ENCODE results near the gene FAM120B.

The FAM120B gene

GRCh38 chr6:170282512-170283158, 23.9 kb upstream of the FAM120B start:
- DNase-seq (ENCODE audit: low read depth, low spot score) = no peak
- H3K4me3 ChIP-seq = no peak overlapping the region
- H3K27ac ChIP-seq = no peak overlapping the region
- no peak for TF ChIP-seq EZH2 (IDR thresholded peaks at IDR 0.05)
- no peak for TF ChIP-seq POLR2AphosphoS5 (IDR thresholded peaks at IDR 0.05; ENCODE audit: borderline replicate concordance, low read depth, low read length)
- no peak for TF ChIP-seq FOXP2 (optimal IDR thresholded peaks at IDR 0.05; ENCODE audit: control extremely low read depth, extremely low read length, insufficient read depth)
- H3K36me3 ChIP-seq (ENCODE audit: insufficient read depth, low read length) = no peaks in the 10 kb centered on the region
- H3K9me3 ChIP-seq (ENCODE audit: low read depth, low read length) = no peaks in the 10 kb centered on the region
- H3K9ac ChIP-seq (ENCODE audit: insufficient read length) = no peak overlapping the region

- no peak for DNase-seq (ENCODE audit: low read depth, low spot score)
- no peaks in the 10 kb centered on the region for H3K36me3 ChIP-seq (ENCODE audit: insufficient read depth, low read length)
- H3K27ac ChIP-seq = no peak overlapping the region
- H3K9me3 ChIP-seq (ENCODE audit: low read depth, low read length) = no peaks in the 10 kb centered on the region
- no peak for TF ChIP-seq POLR2AphosphoS5 (IDR thresholded peaks at IDR 0.05; ENCODE audit: borderline replicate concordance, low read depth, low read length)
- no peak for TF ChIP-seq FOXP2 (optimal IDR thresholded peaks at IDR 0.05; ENCODE audit: control extremely low read depth, extremely low read length, insufficient read depth)
- TF ChIP-seq EZH2 (IDR thresholded peaks at IDR 0.05) = no peak
- no peak overlapping the region for H3K4me3 ChIP-seq
- H3K9ac ChIP-seq (ENCODE audit: insufficient read length) = no peak overlapping the region
These were observed 23.1 kb upstream of the FAM120B start for GRCh38 chr6:170283212-170284081.

DNA sequence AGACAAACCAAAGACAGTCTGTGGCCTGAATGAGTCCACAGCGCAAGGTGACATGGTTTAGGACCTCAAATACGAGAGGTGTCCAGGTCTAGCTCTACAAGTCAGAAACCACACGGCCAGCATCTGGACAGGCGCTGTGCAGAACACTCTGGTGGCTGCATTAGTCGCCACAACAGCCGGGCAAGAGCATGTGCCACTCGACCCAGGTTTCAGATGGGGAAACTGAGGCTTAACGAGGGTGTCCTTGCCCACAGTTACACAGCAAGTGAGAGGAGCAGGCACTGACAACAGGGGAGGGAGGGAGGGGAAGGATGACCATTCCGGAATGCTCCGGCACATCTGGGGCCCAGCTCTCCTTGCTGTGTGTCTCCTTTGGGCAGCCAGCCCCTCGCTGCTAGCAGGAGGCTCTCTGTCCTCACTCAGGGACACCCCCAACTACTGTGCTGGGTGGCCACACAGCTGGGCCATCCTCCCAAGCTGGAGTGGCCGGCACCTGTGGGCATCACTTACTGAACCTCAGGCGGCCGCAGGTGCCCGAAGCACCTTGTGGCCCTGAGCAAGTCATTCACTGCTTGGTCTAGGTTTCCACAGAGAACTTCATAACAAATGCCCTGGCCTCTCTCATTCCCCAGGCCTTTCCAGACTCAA, 22.3 kb upstream of the FAM120B start:
- H3K4me3 ChIP-seq = no peak overlapping the region
- DNase-seq (ENCODE audit: low read depth, low spot score) = no peak
- H3K36me3 ChIP-seq (ENCODE audit: insufficient read depth, low read length) = no peaks in the 10 kb centered on the region
- TF ChIP-seq POLR2AphosphoS5 (IDR thresholded peaks at IDR 0.05; ENCODE audit: borderline replicate concordance, low read depth, low read length) (no peak), EZH2 (IDR thresholded peaks at IDR 0.05) (no peak)
- H3K27ac ChIP-seq = no peak overlapping the region
- no peaks in the 10 kb centered on the region for H3K9me3 ChIP-seq (ENCODE audit: low read depth, low read length)
- H3K9ac ChIP-seq (ENCODE audit: insufficient read length) = no peak overlapping the region

DNA sequence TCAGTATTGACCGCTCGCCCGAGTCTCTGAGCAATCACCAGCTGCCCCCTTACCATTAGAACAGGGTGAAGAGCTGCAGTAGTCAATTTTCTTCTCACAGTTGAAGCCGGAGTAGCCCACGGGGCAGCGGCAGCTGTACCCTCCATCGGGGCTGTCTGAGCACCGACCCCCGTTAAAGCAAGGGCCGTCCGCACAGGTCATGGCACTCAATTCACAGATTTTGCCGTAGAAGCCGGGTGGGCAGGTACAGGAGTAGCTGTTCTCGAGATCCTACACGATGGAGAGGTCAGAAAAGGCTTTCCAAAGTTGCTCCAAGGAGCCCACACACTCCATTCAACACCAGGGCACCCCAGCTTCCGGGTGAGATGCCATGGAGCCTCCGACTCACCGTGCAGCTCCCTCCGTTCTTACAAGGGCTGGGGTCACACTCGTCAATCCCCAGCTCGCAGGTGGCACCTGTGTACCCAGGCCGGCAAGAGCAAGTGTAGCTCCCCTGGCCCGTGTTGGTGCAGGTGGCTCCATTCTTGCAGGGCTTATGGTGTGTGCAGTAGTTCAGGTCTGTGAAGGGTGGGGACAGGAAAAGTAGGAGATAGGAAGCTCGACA, 21.6 kb upstream of the FAM120B start:
- TF ChIP-seq FOXP2 (optimal IDR thresholded peaks at IDR 0.05; ENCODE audit: control extremely low read depth, extremely low read length, insufficient read depth) = no peak
- TF ChIP-seq EZH2 (IDR thresholded peaks at IDR 0.05) = no peak
- TF ChIP-seq POLR2AphosphoS5 (IDR thresholded peaks at IDR 0.05; ENCODE audit: borderline replicate concordance, low read depth, low read length) = no peak
- Histone ChIP-seq H3K9me3 (ENCODE audit: low read depth, low read length) (no peaks in the 10 kb centered on the region), H3K36me3 (ENCODE audit: insufficient read depth, low read length) (no peaks in the 10 kb centered on the region), H3K4me3 (no peak overlapping the region), H3K27ac (no peak overlapping the region), H3K9ac (ENCODE audit: insufficient read length) (no peak overlapping the region)
- no peak for DNase-seq (ENCODE audit: low read depth, low spot score)

- no peaks in the 10 kb centered on the region for H3K36me3 ChIP-seq (ENCODE audit: insufficient read depth, low read length)
- TF ChIP-seq POLR2AphosphoS5 (IDR thresholded peaks at IDR 0.05; ENCODE audit: borderline replicate concordance, low read depth, low read length) (no peak), EZH2 (IDR thresholded peaks at IDR 0.05) (no peak), FOXP2 (optimal IDR thresholded peaks at IDR 0.05; ENCODE audit: control extremely low read depth, extremely low read length, insufficient read depth) (no peak)
- no peak for DNase-seq (ENCODE audit: low read depth, low spot score)
These were observed 21.1 kb upstream of the FAM120B start for GRCh38 chr6:170285482-170285881.

DNA sequence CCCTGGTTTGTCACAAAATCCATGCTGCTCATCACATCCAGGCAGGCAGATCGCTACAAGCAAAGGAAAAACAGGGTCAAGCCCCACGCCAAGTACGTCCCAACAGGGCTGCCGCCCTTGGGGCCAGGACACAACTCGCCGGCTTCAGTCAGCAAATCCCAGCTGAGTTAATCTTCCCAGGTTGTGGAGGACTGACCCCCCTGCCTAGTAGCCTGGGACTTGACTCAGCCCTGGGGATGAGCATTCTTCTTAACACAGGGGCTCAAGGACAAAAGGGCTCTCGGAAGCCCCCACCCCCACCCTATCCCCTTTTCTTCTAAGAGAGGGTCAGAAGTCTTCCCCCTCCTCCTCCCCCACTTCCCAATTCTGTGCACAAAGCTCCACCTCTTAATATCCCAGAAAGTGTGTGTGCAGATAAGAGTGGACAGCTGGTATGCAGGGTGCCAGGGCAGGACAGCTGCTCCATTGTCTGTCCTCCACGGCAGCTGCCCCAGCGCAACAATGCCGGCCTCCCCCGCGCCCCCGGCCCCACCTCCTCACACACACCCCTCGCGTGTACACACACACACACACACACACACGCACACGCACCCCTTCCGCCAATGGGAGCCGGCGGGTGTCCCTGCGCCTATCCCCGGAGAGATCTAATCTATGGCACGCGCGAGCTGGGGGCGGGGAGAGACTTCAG, 20.2 kb upstream of the FAM120B start:
- no peaks in the 10 kb centered on the region for H3K36me3 ChIP-seq (ENCODE audit: insufficient read depth, low read length)
- TF ChIP-seq FOXP2 (optimal IDR thresholded peaks at IDR 0.05; ENCODE audit: control extremely low read depth, extremely low read length, insufficient read depth) = no peak
- no peak for TF ChIP-seq POLR2AphosphoS5 (IDR thresholded peaks at IDR 0.05; ENCODE audit: borderline replicate concordance, low read depth, low read length)
- no peak for TF ChIP-seq EZH2 (IDR thresholded peaks at IDR 0.05)
- no peaks in the 10 kb centered on the region for H3K9me3 ChIP-seq (ENCODE audit: low read depth, low read length)
- no peak overlapping the region for H3K27ac ChIP-seq
- peak overlapping the region; percentile 4; the same call in 1 of the 2 replicates for H3K4me3 ChIP-seq
- no peak for DNase-seq (ENCODE audit: low read depth, low spot score)
- H3K9ac ChIP-seq (ENCODE audit: insufficient read length) = no peak overlapping the region

More at GRCh38 chr6:170285482-170285881, 21.1 kb upstream of the FAM120B start:
- Histone ChIP-seq H3K9me3 (ENCODE audit: low read depth, low read length) (no peaks in the 10 kb centered on the region), H3K27ac (no peak overlapping the region), H3K4me3 (no peak overlapping the region), H3K9ac (ENCODE audit: insufficient read length) (no peak overlapping the region)

- TF ChIP-seq FOXP2 (optimal IDR thresholded peaks at IDR 0.05; ENCODE audit: control extremely low read depth, extremely low read length, insufficient read depth) (no peak), EZH2 (IDR thresholded peaks at IDR 0.05) (no peak), POLR2AphosphoS5 (IDR thresholded peaks at IDR 0.05; ENCODE audit: borderline replicate concordance, low read depth, low read length) (no peak)
- 0 out of 2 replicates have a peak overlapping the region, but pooled peaks have one; percentile 4 for H3K4me3 ChIP-seq
These were observed 19.7 kb upstream of the FAM120B start for GRCh38 chr6:170286934-170287265.

More at GRCh38 chr6:170286934-170287265, 19.7 kb upstream of the FAM120B start:
- DNase-seq (ENCODE audit: low read depth, low spot score) = no peak
- no peak overlapping the region for H3K9ac ChIP-seq (ENCODE audit: insufficient read length)
- H3K9me3 ChIP-seq (ENCODE audit: low read depth, low read length) = no peaks in the 10 kb centered on the region
- no peak overlapping the region for H3K27ac ChIP-seq
- H3K36me3 ChIP-seq (ENCODE audit: insufficient read depth, low read length) = no peaks in the 10 kb centered on the region

All from SK-N-MC (cell line).